GM20000 (cell line): ENCODE measurements around the gene RNF135.

Source experiments
- DNase-seq: peaks from one replicate; pipeline ENCODE4 v3.0.0; 2012; ENCODE audit warnings: low spot score
- CTCF ChIP-seq: IDR thresholded peaks from 2 replicates; pipeline ENCODE4 v1.5.1; 2012; ENCODE audit warnings: mild to moderate bottlenecking, control low read depth; ENCODE audit errors: extremely low read depth, missing control alignments

The RNF135 gene

DNA sequence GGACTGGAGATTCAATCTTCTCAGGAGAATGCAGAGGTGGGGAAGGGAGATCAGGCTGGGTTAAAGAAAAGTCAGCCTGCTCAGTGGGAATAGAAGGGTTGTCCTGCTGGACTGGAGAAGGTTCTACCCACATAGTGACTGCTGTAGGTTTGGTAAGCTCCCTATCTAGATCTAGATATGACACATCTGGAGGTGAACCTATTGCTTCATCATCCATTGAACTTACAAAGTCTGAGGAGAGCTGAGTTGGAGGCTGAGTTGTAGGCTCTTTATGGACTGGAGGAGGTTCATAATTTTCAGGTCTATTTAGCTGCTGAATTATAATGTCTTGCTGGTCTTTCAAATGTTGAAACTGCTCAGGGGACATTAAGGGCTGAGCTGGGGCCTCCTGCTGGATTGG is 77.9 kb downstream of the RNF135 start:
- TF ChIP-seq CTCF: no peak
- DNase-seq: no peak
